WTC11 (cell line): ENCODE data around the gene NFIL3. TPM values are rescaled to one million over a fixed set of nuclear protein-coding genes. Genes with fewer than 3 reads are reported as not detected.

ENCODE experiments used
- ATAC-seq: fragments of 200-7000 bp; cut with Tn5 transposase; 2 replicates; pipeline ENCODE4 v1.10.0; 2021; ENCODE audit warnings: mild to moderate bottlenecking, moderate library complexity
- CTCF ChIA-PET: fragments of 300-600 bp; sonication (Branson Sonifier 250); formaldehyde crosslinking; loops from one replicate; lab custom pipeline; 2021; ENCODE audit warnings: antibody characterized with exemption; lab: Charles Lee
- POLR2A ChIA-PET: fragments of 350-600 bp; sonication (Branson Sonifier 250); formaldehyde crosslinking; loops from one replicate; lab custom pipeline; 2021; ENCODE audit warnings: antibody characterized with exemption; lab: Charles Lee
- DNase-seq: peaks from one replicate; pipeline ENCODE4 v3.0.0; 2021; ENCODE audit warnings: low spot score
- H3K27ac Mint-ChIP-seq: 2 replicates; pipeline ENCODE4 v1.8.0; 2021; ENCODE audit warnings: mixed read lengths
- H3K27me3 Mint-ChIP-seq: 2 replicates; pipeline ENCODE4 v1.8.0; 2021; ENCODE audit warnings: low read depth, mild to moderate bottlenecking, moderate library complexity, mixed read lengths
- H3K36me3 Mint-ChIP-seq: 2 replicates; pipeline ENCODE4 v1.8.0; 2021; ENCODE audit warnings: mixed read lengths
- H3K4me1 Mint-ChIP-seq: 2 replicates; pipeline ENCODE4 v1.8.0; 2022; ENCODE audit warnings: mixed read lengths
- H3K4me3 Mint-ChIP-seq: 2 replicates; pipeline ENCODE4 v1.8.0; 2021; ENCODE audit warnings: mild to moderate bottlenecking, moderate library complexity, mixed read lengths
- H3K9me3 Mint-ChIP-seq: 2 replicates; pipeline ENCODE4 v1.8.0; 2021; ENCODE audit warnings: mixed read lengths
- ELF4 ChIP-seq: sonication (generic); formaldehyde crosslinking; IDR thresholded peaks from 2 replicates; pipeline ENCODE4 v1.8.1; 2022; ENCODE audit warnings: low read depth, mild to moderate bottlenecking, moderate library complexity, missing genetic modification reagents
- FOXK1 ChIP-seq: sonication (generic); formaldehyde crosslinking; IDR thresholded peaks from 2 replicates; pipeline ENCODE4 v1.8.0; 2022; ENCODE audit warnings: mild to moderate bottlenecking, moderate library complexity, missing genetic modification reagents
- FOXP1 ChIP-seq: sonication (generic); formaldehyde crosslinking; IDR thresholded peaks from 2 replicates; pipeline ENCODE4 v1.8.0; 2022; ENCODE audit warnings: missing genetic modification reagents, mild to moderate bottlenecking, moderate library complexity, borderline replicate concordance
- HMGA2 ChIP-seq: fragments of 250-450 bp; sonication (Bioruptor Pico); IDR thresholded peaks from 2 replicates; pipeline ENCODE4 v1.4.0; 2021; ENCODE audit warnings: mild to moderate bottlenecking, moderate library complexity
- IRF2 ChIP-seq: sonication (generic); formaldehyde crosslinking; IDR thresholded peaks from 2 replicates; pipeline ENCODE4 v1.8.0; 2022; ENCODE audit warnings: low read depth, missing genetic modification reagents, borderline replicate concordance
- JUN ChIP-seq: sonication (generic); formaldehyde crosslinking; IDR thresholded peaks from 2 replicates; pipeline ENCODE4 v1.8.0; 2023; ENCODE audit warnings: mild to moderate bottlenecking, missing genetic modification reagents
- NR1H2 ChIP-seq: sonication (generic); formaldehyde crosslinking; IDR thresholded peaks from 2 replicates; pipeline ENCODE4 v1.9.0; 2021; ENCODE audit warnings: mild to moderate bottlenecking, moderate library complexity, missing genetic modification reagents
- NR2C2 ChIP-seq: sonication (generic); formaldehyde crosslinking; IDR thresholded peaks from 2 replicates; pipeline ENCODE4 v1.8.0; 2022; ENCODE audit warnings: mild to moderate bottlenecking, missing genetic modification reagents
- NR3C1 ChIP-seq: sonication (generic); formaldehyde crosslinking; conservative IDR thresholded peaks from 2 replicates; pipeline ENCODE4 v1.8.1; 2023; ENCODE audit warnings: low read depth, mild to moderate bottlenecking, missing genetic modification reagents
- OVOL2 ChIP-seq: fragments of 250-450 bp; sonication (Bioruptor Pico); IDR thresholded peaks from 2 replicates; pipeline ENCODE4 v1.9.0; 2021; ENCODE audit warnings: mild to moderate bottlenecking, borderline replicate concordance
- RORB ChIP-seq: fragments of 250-450 bp; sonication (Bioruptor Pico); IDR thresholded peaks from 2 replicates; pipeline ENCODE4 v1.9.0; 2021; ENCODE audit warnings: mild to moderate bottlenecking
- SMAD3 ChIP-seq: sonication (generic); formaldehyde crosslinking; IDR thresholded peaks from 2 replicates; pipeline ENCODE4 v1.8.0; 2022; ENCODE audit warnings: missing genetic modification reagents, mild to moderate bottlenecking, borderline replicate concordance
- TEAD1 ChIP-seq: sonication (generic); formaldehyde crosslinking; IDR thresholded peaks from 2 replicates; pipeline ENCODE4 v1.8.0; 2022; ENCODE audit warnings: mild to moderate bottlenecking, missing genetic modification reagents
- TEAD4 ChIP-seq: sonication (generic); formaldehyde crosslinking; IDR thresholded peaks from 2 replicates; pipeline ENCODE4 v1.8.0; 2022; ENCODE audit warnings: mild to moderate bottlenecking, missing genetic modification reagents
- ZNF138 ChIP-seq: sonication (generic); formaldehyde crosslinking; conservative IDR thresholded peaks from 2 replicates; pipeline ENCODE4 v1.8.1; 2022; ENCODE audit warnings: mild to moderate bottlenecking, moderate library complexity, missing genetic modification reagents
- total RNA-seq: library from RNA; stranded (reverse); gene quantifications from 3 replicates; pipeline ENCODE4 v1.2.3, GENCODE V29; 2021
- TF ChIP-seq, protein P1 (sequence below): sonication (generic); formaldehyde crosslinking; IDR thresholded peaks from 2 replicates; pipeline ENCODE4 v1.8.1; 2023; ENCODE audit warnings: mild to moderate bottlenecking, moderate library complexity, missing genetic modification reagents
- TF ChIP-seq, protein P2 (sequence below): sonication (generic); formaldehyde crosslinking; IDR thresholded peaks from 2 replicates; pipeline ENCODE4 v1.8.0; 2022; ENCODE audit warnings: mild to moderate bottlenecking, missing genetic modification reagents
- TF ChIP-seq, protein P3 (sequence below): fragments of 250-450 bp; sonication (Bioruptor Pico); IDR thresholded peaks from 2 replicates; pipeline ENCODE4 v2.1.2; 2022; ENCODE audit warnings: mild to moderate bottlenecking, moderate library complexity
- TF ChIP-seq, protein P4 (sequence below): fragments of 200-600 bp; IDR thresholded peaks from 2 replicates; pipeline ENCODE4 v1.8.0; 2022; ENCODE audit warnings: antibody characterized with exemption
- TF ChIP-seq, protein P5 (sequence below): sonication (generic); formaldehyde crosslinking; IDR thresholded peaks from 2 replicates; pipeline ENCODE4 v1.8.1; 2022; ENCODE audit warnings: missing genetic modification reagents, borderline replicate concordance
- TF ChIP-seq, protein P6 (sequence below): sonication (generic); formaldehyde crosslinking; conservative IDR thresholded peaks from 2 replicates; pipeline ENCODE4 v1.8.1; 2022; ENCODE audit warnings: mild to moderate bottlenecking, missing genetic modification reagents
- TF ChIP-seq, protein P7 (sequence below): fragments of 250-450 bp; sonication (Bioruptor Pico); conservative IDR thresholded peaks from 2 replicates; pipeline ENCODE4 v1.9.0; 2021; ENCODE audit warnings: mild to moderate bottlenecking
- TF ChIP-seq, protein P8 (sequence below): fragments of 250-450 bp; sonication (Bioruptor Pico); IDR thresholded peaks from 2 replicates; pipeline ENCODE4 v1.9.0; 2021; ENCODE audit warnings: moderate library complexity, mild to moderate bottlenecking, inconsistent platforms, borderline replicate concordance
- TF ChIP-seq, protein P9 (sequence below): sonication (generic); formaldehyde crosslinking; IDR thresholded peaks from 2 replicates; pipeline ENCODE4 v1.8.1; 2023; ENCODE audit warnings: mild to moderate bottlenecking, missing genetic modification reagents

NFIL3 gene
- total RNA-seq, 1 experiment from 2014 or later, result 11.8 TPM

DNA sequence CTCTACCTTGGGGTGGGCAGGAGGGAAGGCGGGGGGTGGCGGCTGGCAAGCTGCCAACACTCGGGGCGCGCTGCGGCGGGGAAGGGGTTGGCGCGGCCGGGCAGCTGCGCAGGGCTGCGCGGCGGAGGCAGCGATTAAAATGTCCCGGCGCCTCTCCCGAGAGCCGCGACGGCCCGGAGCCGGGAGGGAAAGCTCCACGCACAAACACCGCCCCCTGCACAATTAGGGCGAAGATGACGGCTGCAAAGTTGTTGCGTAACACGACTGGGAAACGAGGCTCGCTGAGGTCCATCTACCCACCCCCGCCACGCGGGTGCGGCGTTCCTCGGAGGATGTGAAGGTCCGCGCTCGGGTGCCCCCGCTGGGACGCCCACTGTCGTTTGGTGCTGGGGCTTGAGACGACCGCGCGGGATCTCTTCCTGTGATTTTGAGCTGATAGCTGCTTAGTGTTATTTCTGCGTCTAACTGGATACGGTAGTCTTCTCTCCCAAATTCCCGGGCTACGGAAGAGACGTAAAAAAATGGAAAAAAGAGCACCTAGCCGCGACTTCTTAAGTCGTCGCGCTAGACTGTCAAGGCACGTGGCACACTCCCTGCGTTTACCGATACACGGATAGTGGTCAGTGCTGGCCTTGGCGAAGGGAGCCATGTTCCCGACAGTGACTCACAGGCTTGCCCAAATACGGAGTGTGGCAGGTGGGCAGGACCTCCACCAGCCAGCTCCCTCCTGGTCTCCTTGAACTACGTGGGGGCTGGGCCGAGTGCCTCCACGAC lies 958 bp upstream of the NFIL3 start:
- Mint-ChIP-seq H3K4me3 (peak overlapping the region; percentile 86), H3K4me1 (peaks cover 34% of the 10 kb centered on the region), H3K27ac (no peak overlapping the region; the same call in 1 of the 2 replicates), H3K9me3 (no peaks in the 10 kb centered on the region), H3K27me3 (peaks cover 52% of the 10 kb centered on the region), H3K36me3 (no peaks in the 10 kb centered on the region)
- ATAC-seq (peak; percentile 3; the same call in 1 of the 2 replicates), DNase-seq (peak; percentile 33)
- CTCF ChIA-PET, result interaction anchor here (0.6 to 6.8 kb wide), 10 partner anchors 9 to 526 kb away, joined by 3 to 69 read pairs (median 4); no protein-coding TSS in a partner anchor
- POLR2A ChIA-PET, result interaction anchor here (0.6 to 2.1 kb wide), 3 partner anchors 64 to 510 kb away, joined by 3 to 9 read pairs (median 8); no protein-coding TSS in a partner anchor
- TF ChIP-seq NR2C2 (CRISPR knock-in tag), result no peak
- TF ChIP-seq FOXK1 (CRISPR knock-in tag), result no peak
- TF ChIP-seq OVOL2, result no peak
- no peak for TF ChIP-seq ZNF138 (CRISPR knock-in tag)
- TF ChIP-seq SMAD3 (CRISPR knock-in tag), result no peak
- no peak for TF ChIP-seq ELF4 (CRISPR knock-in tag)
- TF ChIP-seq, protein P1, sequence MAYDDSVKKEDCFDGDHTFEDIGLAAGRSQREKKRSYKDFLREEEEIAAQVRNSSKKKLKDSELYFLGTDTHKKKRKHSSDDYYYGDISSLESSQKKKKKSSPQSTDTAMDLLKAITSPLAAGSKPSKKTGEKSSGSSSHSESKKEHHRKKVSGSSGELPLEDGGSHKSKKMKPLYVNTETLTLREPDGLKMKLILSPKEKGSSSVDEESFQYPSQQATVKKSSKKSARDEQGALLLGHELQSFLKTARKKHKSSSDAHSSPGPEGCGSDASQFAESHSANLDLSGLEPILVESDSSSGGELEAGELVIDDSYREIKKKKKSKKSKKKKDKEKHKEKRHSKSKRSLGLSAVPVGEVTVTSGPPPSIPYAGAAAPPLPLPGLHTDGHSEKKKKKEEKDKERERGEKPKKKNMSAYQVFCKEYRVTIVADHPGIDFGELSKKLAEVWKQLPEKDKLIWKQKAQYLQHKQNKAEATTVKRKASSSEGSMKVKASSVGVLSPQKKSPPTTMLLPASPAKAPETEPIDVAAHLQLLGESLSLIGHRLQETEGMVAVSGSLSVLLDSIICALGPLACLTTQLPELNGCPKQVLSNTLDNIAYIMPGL, result peak; percentile 48; the same call in 1 of the 2 replicates
- TF ChIP-seq TEAD4 (CRISPR knock-in tag), result no peak
- no peak for TF ChIP-seq NR1H2 (CRISPR knock-in tag)
- TF ChIP-seq, protein P2, sequence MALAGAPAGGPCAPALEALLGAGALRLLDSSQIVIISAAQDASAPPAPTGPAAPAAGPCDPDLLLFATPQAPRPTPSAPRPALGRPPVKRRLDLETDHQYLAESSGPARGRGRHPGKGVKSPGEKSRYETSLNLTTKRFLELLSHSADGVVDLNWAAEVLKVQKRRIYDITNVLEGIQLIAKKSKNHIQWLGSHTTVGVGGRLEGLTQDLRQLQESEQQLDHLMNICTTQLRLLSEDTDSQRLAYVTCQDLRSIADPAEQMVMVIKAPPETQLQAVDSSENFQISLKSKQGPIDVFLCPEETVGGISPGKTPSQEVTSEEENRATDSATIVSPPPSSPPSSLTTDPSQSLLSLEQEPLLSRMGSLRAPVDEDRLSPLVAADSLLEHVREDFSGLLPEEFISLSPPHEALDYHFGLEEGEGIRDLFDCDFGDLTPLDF (CRISPR knock-in tag), result no peak
- TF ChIP-seq, protein P3, sequence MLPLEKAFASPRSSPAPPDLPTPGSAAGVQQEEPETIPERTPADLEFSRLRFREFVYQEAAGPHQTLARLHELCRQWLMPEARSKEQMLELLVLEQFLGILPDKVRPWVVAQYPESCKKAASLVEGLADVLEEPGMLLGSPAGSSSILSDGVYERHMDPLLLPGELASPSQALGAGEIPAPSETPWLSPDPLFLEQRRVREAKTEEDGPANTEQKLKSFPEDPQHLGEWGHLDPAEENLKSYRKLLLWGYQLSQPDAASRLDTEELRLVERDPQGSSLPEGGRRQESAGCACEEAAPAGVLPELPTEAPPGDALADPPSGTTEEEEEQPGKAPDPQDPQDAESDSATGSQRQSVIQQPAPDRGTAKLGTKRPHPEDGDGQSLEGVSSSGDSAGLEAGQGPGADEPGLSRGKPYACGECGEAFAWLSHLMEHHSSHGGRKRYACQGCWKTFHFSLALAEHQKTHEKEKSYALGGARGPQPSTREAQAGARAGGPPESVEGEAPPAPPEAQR, result no peak
- TF ChIP-seq, protein P4, sequence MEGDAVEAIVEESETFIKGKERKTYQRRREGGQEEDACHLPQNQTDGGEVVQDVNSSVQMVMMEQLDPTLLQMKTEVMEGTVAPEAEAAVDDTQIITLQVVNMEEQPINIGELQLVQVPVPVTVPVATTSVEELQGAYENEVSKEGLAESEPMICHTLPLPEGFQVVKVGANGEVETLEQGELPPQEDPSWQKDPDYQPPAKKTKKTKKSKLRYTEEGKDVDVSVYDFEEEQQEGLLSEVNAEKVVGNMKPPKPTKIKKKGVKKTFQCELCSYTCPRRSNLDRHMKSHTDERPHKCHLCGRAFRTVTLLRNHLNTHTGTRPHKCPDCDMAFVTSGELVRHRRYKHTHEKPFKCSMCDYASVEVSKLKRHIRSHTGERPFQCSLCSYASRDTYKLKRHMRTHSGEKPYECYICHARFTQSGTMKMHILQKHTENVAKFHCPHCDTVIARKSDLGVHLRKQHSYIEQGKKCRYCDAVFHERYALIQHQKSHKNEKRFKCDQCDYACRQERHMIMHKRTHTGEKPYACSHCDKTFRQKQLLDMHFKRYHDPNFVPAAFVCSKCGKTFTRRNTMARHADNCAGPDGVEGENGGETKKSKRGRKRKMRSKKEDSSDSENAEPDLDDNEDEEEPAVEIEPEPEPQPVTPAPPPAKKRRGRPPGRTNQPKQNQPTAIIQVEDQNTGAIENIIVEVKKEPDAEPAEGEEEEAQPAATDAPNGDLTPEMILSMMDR, result no peak
- TF ChIP-seq HMGA2 (CRISPR knock-in tag), result no peak
- no peak for TF ChIP-seq NR3C1 (CRISPR knock-in tag)
- TF ChIP-seq, protein P5, sequence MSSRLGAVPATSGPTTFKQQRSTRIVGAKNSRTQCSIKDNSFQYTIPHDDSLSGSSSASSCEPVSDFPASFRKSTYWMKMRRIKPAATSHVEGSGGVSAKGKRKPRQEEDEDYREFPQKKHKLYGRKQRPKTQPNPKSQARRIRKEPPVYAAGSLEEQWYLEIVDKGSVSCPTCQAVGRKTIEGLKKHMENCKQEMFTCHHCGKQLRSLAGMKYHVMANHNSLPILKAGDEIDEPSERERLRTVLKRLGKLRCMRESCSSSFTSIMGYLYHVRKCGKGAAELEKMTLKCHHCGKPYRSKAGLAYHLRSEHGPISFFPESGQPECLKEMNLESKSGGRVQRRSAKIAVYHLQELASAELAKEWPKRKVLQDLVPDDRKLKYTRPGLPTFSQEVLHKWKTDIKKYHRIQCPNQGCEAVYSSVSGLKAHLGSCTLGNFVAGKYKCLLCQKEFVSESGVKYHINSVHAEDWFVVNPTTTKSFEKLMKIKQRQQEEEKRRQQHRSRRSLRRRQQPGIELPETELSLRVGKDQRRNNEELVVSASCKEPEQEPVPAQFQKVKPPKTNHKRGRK (CRISPR knock-in tag), result no peak
- 0 out of 2 replicates have a peak, but pooled peaks have one; percentile 9 for TF ChIP-seq FOXP1 (CRISPR knock-in tag)
- TF ChIP-seq RORB (CRISPR knock-in tag), result no peak
- 0 out of 2 replicates have a peak, but pooled peaks have one; percentile 23 for TF ChIP-seq JUN (CRISPR knock-in tag)
- TF ChIP-seq TEAD1, result no peak; the same call in 1 of the 2 replicates
- TF ChIP-seq, protein P6, sequence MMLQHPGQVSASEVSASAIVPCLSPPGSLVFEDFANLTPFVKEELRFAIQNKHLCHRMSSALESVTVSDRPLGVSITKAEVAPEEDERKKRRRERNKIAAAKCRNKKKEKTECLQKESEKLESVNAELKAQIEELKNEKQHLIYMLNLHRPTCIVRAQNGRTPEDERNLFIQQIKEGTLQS (CRISPR knock-in tag), result no peak
- TF ChIP-seq, protein P7, sequence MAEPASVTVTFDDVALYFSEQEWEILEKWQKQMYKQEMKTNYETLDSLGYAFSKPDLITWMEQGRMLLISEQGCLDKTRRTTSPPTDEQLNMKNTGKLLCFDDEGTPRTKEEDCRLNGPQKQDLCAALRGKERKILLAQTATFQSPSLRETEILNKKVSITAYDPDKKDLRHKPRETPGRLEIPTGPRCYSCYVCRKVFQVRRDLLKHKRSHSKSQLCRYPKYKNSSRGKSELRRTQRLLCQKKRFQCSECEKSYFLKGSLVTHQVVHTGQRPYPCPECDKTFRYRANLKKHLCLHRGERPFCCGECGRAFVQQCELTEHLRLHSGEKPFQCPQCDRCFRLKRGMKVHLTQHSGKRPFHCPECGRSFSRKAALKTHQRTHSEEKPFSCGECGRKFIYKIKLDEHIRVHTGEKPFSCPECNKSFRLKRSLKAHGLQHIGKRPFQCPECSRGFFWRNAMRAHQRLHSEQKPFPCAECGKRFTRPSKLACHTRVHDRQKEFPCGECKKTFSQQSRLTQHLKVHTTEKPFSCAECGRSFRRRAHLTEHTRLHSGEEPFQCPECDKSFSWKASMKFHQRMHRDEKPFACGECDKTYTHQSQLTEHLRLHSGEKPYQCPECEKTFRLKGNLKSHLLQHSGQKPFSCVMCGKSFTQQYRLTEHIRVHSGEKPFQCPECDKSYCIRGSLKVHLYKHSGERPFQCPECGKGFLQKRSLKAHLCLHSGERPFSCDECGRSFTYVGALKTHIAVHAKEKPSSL (CRISPR knock-in tag), result no peak
- TF ChIP-seq, protein P8, sequence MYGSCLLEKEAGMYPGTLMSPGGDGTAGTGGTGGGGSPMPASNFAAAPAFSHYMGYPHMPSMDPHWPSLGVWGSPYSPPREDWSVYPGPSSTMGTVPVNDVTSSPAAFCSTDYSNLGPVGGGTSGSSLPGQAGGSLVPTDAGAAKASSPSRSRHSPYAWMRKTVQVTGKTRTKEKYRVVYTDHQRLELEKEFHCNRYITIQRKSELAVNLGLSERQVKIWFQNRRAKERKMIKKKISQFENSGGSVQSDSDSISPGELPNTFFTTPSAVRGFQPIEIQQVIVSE (CRISPR knock-in tag), result no peak
- TF ChIP-seq, protein P9, sequence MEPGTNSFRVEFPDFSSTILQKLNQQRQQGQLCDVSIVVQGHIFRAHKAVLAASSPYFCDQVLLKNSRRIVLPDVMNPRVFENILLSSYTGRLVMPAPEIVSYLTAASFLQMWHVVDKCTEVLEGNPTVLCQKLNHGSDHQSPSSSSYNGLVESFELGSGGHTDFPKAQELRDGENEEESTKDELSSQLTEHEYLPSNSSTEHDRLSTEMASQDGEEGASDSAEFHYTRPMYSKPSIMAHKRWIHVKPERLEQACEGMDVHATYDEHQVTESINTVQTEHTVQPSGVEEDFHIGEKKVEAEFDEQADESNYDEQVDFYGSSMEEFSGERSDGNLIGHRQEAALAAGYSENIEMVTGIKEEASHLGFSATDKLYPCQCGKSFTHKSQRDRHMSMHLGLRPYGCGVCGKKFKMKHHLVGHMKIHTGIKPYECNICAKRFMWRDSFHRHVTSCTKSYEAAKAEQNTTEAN (CRISPR knock-in tag), result no peak
- no peak for TF ChIP-seq IRF2 (CRISPR knock-in tag)
